ENCODE data around the gene MEX3D.

- no peak for TF ChIP-seq EZH2 (IDR thresholded peaks at IDR 0.05; ENCODE audit: borderline replicate concordance, low read depth, low read length, severe bottlenecking)
- no peak for TF ChIP-seq CTCF (IDR thresholded peaks at IDR 0.05; ENCODE audit: borderline replicate concordance, extremely low read depth, low read length, poor library complexity, severe bottlenecking)
Observed at GRCh38 chr19:1553415-1553814, 14.7 kb downstream of the MEX3D start.
